Cardiac septum (tissue), 1 donor: ENCODE data around the gene IGF2R. TPM values are rescaled to one million over a fixed set of nuclear protein-coding genes. Genes with fewer than 3 reads are reported as not detected.
"Not testable (repeated sequence)": the region's sequence is repeated elsewhere in the genome, so short reads cannot be mapped to it uniquely, and the experiment has no call there.

Source experiments
- DNase-seq: peaks from one replicate; pipeline ENCODE4 v3.0.0-alpha.2; 2020; ENCODE audit warnings: low spot score
- intact Hi-C: fragments of 100-400 bp; cut with DNase I; formaldehyde crosslinking; loops from one replicate; pipeline ENCODE4 v1.14.0; 2022
- total RNA-seq: library from RNA; stranded (reverse); fragmentation: NEBNext Ultra II Directional; extraction: Animal tissue kit (Norgen Biotek cat#: 25700); gene quantifications from one replicate; pipeline ENCODE4 v1.2.1, GENCODE V29; 2021
- donor health status: DM: no; HTN: no; CAD: no.

IGF2R gene
- total RNA-seq, 1 donor from 2014 or later: 54.6 TPM

DNA sequence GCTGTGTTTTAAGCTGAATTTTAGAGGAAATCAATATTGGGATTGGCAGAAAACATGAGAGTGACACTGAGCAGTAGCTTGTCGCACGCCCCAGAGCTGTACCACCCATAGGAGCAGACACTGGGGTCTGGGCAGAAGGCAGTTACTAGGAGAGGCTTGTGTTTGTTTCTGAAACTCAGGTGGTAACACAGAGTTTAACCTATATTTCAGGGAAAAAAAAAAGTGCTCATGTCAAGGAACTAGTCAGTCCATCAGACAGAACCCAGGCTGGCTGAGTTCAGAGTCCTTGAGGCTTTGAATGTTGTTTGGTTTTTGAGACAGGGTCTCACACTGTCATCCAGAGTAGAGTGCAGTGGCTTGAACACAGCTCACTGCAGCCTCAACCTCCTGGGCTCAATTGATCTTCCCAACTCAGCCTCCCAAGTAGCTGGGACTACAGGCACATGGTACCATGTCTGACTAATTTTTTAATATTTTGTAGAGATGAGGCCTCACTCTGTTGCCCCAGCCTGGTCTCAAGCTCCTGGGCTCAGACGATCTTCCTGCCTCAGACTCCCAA, 159.3 kb downstream of the IGF2R start:
- DNase-seq: peak; percentile 10
- intact Hi-C loops: no loop called here

DNA sequence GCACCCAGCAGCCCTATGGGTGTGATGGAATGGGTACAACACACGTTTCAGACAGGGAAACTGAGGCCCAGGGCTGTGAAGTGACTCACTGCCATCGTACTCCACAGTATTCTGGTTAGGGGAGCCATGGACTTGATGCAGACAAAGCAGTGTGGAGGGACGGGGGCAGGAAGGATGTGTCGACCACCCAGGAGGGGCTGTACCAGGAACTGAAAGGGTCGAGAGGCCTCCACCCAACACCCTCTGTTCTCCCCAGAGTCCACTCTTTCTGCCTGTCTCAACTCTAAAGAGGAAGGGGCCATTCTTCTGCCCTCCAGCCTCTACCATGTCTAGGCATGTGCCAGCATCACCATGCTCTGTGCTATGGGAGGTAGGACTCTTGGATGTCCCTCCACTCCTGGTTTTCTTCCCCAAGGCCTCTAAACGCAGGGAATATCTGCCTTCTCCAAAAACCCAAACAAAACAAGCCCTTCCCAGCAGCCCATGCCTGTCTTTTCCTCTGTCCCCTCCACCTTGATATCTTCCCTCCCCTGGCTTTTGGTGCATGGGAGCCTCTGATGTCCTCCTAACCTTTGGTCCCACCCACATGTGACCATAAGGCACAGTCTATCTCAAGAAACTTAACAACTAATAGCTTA, 160.1 kb downstream of the IGF2R start:
- intact Hi-C loops: no loop called here
- DNase-seq: peak; percentile 31

DNA sequence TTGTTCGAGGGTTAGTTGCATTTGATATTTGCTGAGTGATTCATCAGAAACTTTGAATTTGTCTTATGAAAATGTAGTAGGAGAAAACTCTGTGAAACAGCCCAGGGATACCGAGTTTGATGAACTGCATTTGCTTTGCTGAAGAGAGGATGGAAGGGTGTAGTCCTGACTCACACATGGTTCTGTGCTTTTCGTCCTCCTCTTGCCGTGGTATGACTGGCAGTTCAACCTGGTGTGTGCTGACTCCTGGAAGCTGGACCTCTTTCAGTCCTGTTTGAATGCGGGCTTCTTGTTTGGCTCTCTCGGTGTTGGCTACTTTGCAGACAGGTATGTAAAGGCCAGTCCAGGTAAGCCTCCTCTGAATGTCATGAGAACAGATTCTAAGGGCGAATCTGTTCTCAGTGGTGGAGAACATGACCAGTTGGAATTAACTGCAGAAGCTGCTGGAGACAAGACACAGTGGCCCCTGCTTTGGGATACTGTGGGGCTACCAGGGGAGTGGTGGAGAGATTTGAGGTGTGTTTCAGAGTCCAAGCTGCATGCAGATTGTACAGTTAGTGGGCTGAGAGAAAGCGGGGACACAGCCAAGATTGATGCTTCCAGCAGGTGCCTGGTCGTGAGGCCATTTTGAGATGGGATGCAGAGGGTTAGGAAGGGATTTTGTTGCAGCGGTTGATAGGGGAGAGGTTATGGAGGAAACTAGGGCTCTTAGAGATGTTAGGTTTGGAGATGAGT, 161.2 kb downstream of the IGF2R start:
- intact Hi-C loops: no loop called here
- DNase-seq: peak; percentile 44

DNA sequence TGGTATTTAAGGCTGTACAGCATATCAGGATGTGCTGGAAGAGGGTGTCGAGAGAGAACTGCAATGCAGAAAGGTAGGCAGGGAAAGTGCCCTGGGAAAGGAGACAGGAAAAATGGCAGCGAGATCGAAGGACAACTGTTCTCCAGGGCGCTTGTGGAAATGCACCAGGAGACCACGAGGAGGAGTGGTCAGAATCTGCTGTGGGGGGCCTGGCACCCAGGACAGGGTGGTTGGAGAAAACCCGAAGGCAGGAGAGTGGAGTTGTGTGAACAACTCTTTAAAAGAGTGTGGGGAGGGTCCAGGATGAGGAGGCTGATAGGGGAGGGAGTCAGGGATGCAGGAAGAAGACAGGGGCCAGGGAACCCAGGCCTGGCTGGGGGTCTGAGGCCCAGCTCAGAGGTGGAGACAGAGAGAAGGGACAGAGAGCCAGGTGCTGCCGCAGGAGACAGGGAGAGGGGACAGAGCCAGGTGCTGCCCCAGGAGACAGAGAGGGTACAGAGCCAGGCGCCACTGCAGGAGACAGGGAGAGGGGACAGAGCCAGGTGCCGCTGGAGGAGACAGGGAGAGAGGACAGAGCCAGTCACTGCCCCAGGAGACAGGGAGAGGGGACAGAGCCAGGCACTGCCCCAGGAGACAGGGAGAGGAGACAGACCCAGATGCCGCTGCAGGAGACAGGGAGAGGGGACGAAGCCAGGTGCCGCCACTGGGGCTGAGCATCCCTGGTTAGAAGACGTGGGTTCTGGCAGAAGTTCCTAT, 162.0 kb downstream of the IGF2R start:
- DNase-seq: no peak
- intact Hi-C loops: no loop called here

DNA sequence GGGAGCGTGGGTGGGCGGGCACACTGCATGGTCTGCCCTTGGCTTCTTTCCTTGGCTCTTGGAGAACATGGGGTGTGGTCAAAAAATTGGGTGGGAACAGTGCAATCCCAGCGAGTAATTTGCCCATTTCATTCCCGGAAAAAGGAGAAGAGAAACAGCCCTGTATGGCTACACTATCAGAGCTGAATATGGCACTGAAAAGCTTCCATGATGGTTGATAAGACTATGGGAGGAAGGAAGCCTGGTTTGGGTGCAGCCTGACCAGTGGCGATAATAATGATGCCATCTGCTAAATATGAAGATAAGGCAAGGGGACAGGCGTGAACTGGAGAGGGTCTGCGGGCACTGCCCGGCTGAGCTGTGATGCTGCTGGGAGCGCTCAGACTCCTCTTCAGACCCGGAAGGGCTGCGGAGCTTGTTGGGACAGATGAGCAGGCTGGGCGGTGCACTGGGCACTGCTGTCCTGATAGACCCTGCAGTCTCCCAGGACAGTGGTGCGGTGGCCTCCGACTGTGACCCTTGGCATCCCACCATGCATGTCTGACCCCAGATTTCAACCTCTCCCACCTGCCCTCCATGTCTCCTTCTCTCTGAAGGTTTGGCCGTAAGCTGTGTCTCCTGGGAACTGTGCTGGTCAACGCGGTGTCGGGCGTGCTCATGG, 162.9 kb downstream of the IGF2R start:
- DNase-seq: no peak
- intact Hi-C loops: no loop called here

DNA sequence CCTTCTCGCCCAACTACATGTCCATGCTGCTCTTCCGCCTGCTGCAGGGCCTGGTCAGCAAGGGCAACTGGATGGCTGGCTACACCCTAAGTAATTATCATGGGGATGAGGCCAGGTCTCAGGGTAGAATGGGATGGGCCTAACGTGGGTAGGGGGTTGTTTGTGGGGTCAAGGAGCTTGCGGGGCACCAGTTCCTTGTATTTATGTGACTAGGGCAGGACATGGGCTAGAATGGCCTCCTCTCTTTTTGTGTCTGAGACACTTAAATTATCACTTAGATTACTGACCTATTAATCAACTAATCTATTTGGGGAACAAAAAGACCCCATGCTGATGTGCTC, 163.4 kb downstream of the IGF2R start:
- intact Hi-C loops: no loop called here
- DNase-seq: peak; percentile 31

DNA sequence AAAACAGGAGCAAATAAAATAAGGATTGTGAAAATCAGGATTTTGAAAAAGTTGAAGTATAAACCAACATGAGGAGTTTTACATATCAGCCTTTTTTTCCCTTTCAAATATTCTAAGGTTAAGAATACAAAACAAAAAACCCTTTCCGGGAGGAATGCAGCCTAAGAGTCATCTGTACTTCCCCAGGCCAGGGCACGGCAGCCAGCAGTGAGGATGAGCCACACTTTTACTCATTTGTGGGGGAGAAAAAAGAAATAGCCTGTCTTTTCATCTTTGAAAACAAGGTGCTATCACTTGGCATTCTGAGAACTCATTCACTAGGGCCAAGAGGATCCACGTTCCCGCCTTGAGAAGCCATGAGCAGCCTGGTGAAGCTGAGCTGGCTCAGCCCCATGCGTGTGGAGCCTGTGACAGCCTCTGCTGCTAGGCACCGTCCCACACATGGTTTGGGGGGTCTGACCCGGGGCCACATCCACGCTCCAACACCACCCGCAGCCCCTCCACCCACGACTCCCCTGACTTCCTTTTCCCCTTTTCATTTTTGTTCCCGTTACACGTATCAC, 164.0 kb downstream of the IGF2R start:
- DNase-seq: peak; percentile 64
- intact Hi-C loops: no loop called here

DNA sequence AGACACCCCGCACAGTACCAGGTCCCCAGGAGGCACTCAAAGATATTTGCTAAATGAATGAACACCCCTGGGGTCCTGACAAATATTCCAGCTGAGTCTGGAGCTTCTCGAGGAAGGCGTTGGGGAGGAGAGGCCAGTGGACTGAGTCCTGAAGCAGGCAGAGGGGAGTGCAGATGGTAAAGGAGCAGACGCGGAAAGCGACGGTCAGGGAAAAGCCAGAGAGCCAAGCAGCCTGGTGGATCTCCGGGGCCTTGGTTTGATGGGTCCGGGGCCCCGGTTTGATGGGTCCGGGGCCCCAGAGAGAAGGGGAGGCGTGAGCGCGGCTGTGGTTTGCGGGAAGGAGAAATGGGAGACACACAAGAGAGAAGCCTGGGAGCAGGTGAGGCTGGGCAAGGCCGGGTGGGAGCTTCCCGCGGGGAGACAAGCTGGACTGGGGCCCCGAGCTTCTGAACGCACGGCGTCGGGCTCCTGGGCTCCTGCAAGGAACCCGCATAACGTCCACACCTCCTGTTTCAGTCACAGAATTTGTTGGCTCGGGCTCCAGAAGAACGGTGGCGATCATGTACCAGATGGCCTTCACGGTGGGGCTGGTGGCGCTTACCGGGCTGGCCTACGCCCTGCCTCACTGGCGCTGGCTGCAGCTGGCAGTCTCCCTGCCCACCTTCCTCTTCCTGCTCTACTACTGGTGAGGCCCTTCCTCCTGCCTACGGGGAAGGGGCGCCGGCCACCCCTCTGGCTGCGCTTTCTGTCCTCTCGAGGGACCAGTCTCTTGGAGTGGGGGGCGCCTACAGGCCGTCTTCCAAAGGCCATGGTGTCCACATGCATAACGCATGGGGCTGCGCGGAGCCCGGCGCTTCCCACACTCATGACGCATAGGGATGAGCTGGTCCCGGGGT, 164.8 kb downstream of the IGF2R start:
- intact Hi-C loops: no loop called here
- peak; percentile 72 for DNase-seq

DNA sequence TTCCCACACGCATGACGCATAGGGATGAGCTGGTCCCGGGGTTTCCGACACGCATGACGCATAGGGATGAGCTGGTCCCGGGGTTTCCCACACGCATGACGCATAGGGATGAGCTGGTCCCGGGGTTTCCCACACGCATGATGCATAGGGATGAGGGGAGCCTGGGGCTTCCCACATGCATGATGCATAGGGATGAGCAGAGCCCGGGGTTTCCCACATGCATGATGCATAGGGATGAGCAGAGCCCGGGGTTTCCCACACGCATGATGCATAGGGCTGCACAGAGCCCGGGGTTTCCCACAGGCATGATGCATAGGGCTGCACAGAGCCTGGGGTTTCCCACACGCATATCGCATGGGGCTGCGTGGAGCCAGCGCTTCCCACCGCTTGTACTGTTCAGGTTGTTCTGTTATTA, 165.5 kb downstream of the IGF2R start:
- DNase-seq, intact Hi-C loops: not testable (repeated sequence)

DNA sequence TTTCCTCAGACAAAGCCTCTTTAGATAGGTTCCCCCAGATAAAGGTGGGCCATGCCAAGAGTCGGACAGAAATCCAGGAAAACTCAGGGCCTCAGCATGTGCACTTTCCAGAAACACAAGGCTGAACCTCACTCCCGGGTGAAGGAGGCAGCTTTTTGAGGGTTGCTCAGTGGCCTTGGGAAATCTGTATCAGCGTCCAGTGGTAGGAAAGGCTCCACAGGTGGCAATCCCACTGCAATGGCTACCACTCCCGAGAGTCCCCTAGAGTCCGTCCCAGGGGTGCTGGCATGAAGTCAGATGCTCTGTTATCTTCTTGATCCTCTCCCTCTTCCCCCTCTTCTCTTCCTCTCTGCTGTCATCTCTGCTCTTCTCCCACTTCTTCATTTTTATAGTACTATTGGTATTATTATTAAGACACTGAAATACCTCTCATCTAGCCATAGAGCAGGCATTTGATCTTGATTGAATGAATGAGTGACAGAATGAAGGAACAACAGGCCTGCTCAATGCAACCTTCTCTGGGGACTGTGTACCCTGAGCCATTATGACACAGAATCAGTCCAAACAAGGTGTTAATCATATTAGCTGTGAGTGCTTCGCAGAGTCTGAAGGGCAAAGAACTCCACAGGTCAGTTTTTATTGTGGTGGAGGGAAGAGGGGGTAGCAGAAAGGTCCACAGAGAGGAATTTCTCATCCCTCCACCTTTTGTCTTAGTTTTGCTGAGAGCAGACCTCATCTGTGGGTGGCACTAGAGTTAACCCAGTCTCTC, 166.1 kb downstream of the IGF2R start:
- intact Hi-C loops: no loop called here
- no peak for DNase-seq

DNA sequence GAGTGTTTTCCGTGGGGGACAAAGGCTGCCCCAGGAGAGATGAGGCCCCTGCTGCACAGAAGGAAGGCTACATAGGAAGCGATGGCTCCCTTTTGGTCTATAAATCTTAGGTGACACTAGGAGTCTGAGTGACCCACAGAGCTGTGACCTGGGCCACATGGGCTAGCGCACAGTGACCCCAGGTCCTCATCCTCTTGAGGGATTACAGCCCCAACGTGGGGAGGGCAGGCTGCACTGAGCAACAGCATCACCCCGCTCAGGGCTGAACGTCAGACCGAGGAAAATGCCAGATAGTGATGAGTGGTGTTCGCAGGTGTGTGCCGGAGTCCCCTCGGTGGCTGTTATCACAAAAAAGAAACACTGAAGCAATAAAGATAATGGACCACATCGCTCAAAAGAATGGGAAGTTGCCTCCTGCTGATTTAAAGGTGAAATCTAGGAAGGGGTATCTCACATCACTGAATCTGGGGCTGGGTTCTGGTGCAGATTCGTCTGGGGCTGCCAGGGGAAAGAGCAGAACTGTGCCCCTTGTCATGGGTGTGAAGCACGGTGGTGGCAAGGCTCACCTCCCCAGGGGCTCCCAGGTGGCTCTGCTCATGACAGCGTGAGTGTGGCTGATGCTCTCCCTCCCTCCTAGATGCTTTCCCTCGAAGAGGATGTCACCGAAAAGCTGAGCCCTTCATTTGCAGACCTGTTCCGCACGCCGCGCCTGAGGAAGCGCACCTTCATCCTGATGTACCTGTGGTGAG, 167.2 kb downstream of the IGF2R start:
- intact Hi-C loops: no loop called here
- no peak for DNase-seq

DNA sequence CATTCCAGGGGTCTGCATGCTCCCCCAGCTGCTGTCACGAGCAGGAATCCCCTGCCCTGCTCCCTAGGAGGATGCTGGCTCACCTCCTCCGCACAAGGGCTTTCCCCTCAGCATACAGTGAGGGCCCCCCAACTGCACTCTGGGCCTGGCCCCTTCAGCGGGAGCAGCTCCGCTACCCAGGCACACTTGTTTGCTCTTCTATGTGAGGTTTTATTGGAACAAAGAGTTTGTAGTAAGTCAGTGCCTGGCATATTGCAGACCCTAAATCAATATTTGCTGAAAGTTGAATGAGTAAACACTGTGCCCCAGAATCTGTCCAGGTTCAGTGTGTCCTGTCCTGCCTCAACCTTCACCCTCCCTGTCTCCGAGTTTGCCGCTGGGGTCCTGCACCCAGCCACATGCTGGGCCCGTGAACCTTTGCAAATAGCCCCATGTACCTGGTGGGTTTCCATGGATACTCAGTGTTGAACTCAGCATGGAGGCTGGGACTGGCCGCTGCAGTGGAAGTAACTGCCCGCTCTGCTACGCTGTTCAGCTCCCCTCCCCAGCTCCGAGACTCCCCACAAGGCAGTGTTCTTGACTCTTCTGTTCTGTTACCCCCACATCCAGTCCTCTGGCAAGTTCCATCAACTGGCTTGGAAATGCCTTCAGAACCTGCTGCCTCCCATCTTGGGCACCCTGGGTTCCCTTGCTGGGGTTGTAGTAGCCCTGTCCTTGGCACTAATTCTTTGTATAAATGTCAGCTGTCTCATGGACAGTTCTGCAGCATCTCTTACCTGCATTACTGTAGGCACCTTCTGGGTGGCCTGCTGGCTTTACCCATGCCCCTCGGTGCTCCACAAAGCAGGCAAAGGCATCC, 168.5 kb downstream of the IGF2R start:
- intact Hi-C loops: no loop called here

DNA sequence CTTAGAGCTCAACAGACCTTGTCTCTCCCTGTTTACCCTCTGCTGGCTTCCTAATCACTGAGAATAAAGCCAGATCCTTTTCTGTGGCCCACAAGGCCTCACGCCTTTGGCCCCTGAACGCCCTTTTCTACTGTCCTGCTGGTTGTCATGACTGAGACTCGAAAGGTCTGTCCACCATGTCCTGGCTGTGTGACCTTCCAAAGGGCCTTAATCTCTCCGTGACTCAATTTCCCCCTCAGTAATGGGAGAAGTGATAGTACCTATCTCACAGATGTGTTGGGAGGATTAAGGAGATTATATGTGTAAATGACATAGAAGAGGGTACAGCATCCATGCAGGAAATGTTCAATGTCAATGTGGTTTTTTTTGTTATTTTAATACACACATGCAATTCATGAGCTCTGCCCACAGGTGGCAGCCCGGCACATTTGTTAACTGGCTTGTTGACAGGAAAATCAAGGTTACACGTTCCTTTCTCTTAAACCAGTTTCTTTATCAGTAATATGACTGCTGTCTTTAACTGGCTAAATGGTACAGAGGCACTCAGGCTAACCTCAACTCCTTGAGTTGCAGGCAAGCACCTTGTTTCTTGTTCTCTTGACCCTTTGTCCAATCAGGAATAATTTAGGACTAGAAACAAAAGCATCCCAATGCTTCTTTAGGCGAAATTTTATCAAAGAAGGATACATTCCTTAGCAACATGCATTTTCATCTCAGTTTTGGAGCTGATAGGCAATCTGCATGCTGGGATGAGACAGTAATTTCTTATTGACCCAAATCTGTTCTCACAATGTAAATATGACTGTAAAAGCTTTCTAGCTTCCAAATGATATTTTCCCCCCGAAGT, 169.3 kb downstream of the IGF2R start:
- intact Hi-C loops: loop anchor here (1.0 kb wide), 1 partner anchor 317 kb away; no protein-coding TSS in a partner anchor

More for the DNA sequence above, 168.5 kb downstream of the IGF2R start:
- DNase-seq: no peak

DNA sequence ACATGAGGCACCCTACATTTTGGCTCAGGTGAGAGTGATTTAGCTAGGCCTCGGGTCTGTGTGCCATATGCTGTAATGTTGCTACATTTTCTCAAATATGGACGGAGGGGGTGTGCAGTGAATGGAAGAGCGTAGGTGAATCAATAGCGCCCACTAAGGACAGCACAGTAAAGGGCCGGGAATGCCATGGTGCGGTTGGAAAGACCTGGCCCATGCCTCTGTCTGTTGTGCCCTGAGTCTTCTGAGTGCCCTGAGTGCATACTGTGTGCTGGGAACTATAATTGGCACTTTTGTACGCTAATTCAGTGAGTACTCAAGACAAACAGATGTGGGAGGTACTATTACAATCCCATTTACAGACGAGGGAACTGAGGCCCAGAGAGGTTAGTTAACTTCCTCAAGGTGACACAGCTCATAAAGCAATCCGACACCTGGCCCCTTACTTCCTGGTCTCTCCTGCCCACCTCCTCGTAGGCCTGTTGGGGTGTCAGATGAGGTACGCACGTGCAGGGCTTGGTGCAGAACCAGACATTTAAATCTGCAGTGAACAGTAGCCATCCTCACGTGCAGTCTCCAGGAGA, 170.0 kb downstream of the IGF2R start:
- no peak for DNase-seq
- intact Hi-C loops: loop anchor here (1.0 kb wide), 1 partner anchor 316 kb away; no protein-coding TSS in a partner anchor

More for the DNA sequence above, 169.3 kb downstream of the IGF2R start:
- DNase-seq: peak; percentile 64

DNA sequence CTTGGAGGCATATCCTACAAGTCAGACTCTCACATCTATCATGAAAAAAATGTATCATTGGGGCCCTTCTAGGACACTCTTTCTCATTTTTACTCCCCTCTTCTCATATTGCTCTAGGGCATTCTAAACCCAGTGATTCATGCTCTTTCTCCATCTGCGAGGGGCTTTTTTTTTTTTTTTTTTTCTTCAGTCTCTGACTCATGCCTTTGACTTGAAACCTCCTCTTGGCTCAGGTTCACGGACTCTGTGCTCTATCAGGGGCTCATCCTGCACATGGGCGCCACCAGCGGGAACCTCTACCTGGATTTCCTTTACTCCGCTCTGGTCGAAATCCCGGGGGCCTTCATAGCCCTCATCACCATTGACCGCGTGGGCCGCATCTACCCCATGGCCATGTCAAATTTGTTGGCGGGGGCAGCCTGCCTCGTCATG, 170.6 kb downstream of the IGF2R start:
- intact Hi-C loops: no loop called here
- peak; percentile 55 for DNase-seq
